HCT116 (cell line): ENCODE data around the gene STK11. TPM values are rescaled to one million over a fixed set of nuclear protein-coding genes. Genes with fewer than 3 reads are reported as not detected.

ENCODE experiments used
- ATAC-seq: fragments of 200-7000 bp; cut with Tn5 transposase; 2 replicates; pipeline ENCODE4 v1.9.1; 2020; ENCODE audit warnings: mild to moderate bottlenecking, moderate library complexity
- BruUV-seq: library from RNA; stranded (reverse); fragments of 400-500 nt; replicated peaks from 2 replicates; lab custom pipeline; 2021; lab: Mats Ljungman, UMichigan
- CTCF ChIA-PET: fragments of 300-600 bp; sonication (Branson Sonifier 250); formaldehyde crosslinking; loops from one replicate; lab custom pipeline; 2021; ENCODE audit warnings: antibody characterized with exemption; lab: Charles Lee
- POLR2A ChIA-PET: fragments of 300-600, 350-600 bp; sonication (Branson Sonifier 250); formaldehyde crosslinking; loops from one replicate; lab custom pipeline; 2021; ENCODE audit warnings: antibody characterized with exemption; lab: Charles Lee
- RAD21 ChIA-PET, 2 experiments: fragments of 300-600 bp; sonication (Branson Sonifier 250); formaldehyde crosslinking; loops; one replicate each; lab custom pipeline; 2023; ENCODE audit warnings: low total read pairs in 2 of 2; ENCODE audit not compliant: uncharacterized antibody in 2 of 2, unreplicated experiment in 2 of 2, low non-redundant PET in 1 of 2; lab: Charles Lee
- DNase-seq: peaks from one replicate; pipeline ENCODE4 v3.0.0-alpha.2; 2010; ENCODE audit warnings: low read depth, low spot score
- H2AFZ ChIP-seq: fragments of 200-600 bp; shearing (Covaris generic), sonication (generic); 2 replicates; pipeline ENCODE4 v1.6.1; 2017; ENCODE audit warnings: low read depth, mixed run types, mixed read lengths, antibody characterized with exemption, low read length; ENCODE audit not compliant: poor library complexity, severe bottlenecking
- H3K27ac ChIP-seq: 2 replicates; pipeline ENCODE4 v1.5.1; 2012; ENCODE audit warnings: low read depth, low read length
- H3K27me3 ChIP-seq: fragments of 200-600 bp; sonication (generic); 2 replicates; pipeline ENCODE4 v1.6.1; 2016; ENCODE audit warnings: mixed run types, low read length, mixed read lengths; ENCODE audit not compliant: insufficient read depth
- H3K36me3 ChIP-seq, 2 experiments: fragments of 200-500 bp in 1 of 2; fragments of 200-600 bp in 1 of 2; sonication (Bioruptor generic) in 1 of 2; sonication (generic) in 1 of 2; 2 replicates each; pipeline versions ENCODE4 v1.5.1 to v1.6.1; 2014 to 2016; ENCODE audit warnings: low read length in 2 of 2, inconsistent platforms in 1 of 2, mixed read lengths in 1 of 2, mixed run types in 1 of 2; ENCODE audit not compliant: insufficient read depth in 2 of 2, control insufficient read depth in 1 of 2
- H3K4me1 ChIP-seq, 2 experiments: fragments of 200-600 bp in 1 of 2; sonication (generic) in 1 of 2; 2 replicates each; pipeline versions ENCODE4 v1.5.1 to v1.6.1; 2012 to 2017; ENCODE audit warnings: low read length in 2 of 2, inconsistent platforms in 1 of 2, mild to moderate bottlenecking in 1 of 2, mixed read lengths in 1 of 2, mixed run types in 1 of 2, moderate library complexity in 1 of 2; ENCODE audit not compliant: insufficient read depth in 2 of 2, control insufficient read depth in 1 of 2
- H3K4me2 ChIP-seq: fragments of 200-600 bp; sonication (generic); 2 replicates; pipeline ENCODE4 v1.6.1; 2017; ENCODE audit warnings: mixed run types, low read length, mixed read lengths
- H3K4me3 ChIP-seq, 2 experiments: fragments of 200-600 bp in 1 of 2; sonication (generic) in 1 of 2; replicated peaks in 1 of 2; 2 replicates each; pipeline ENCODE4 v1.5.1; 2011 to 2016; ENCODE audit warnings: low read length in 2 of 2, control low read depth in 1 of 2, low read depth in 1 of 2, mild to moderate bottlenecking in 1 of 2, mixed read lengths in 1 of 2, mixed run types in 1 of 2
- H3K79me2 ChIP-seq: fragments of 200-600 bp; sonication (generic); 2 replicates; pipeline ENCODE4 v1.6.1; 2017; ENCODE audit warnings: mild to moderate bottlenecking, mixed run types, low read length, moderate library complexity, mixed read lengths; ENCODE audit not compliant: insufficient read depth
- H3K9ac ChIP-seq: fragments of 200-600 bp; sonication (generic); 2 replicates; pipeline ENCODE4 v1.6.1; 2016; ENCODE audit warnings: low read length, mixed read lengths
- H3K9me2 ChIP-seq: fragments of 200-600 bp; sonication (generic), shearing (Covaris generic); 2 replicates; pipeline ENCODE4 v1.6.1; 2017; ENCODE audit warnings: mixed run types, mild to moderate bottlenecking, moderate library complexity; ENCODE audit not compliant: insufficient read depth
- H3K9me3 ChIP-seq, 2 experiments: fragments of 200-500 bp in 1 of 2; fragments of 200-600 bp in 1 of 2; sonication (Bioruptor generic) in 1 of 2; sonication (generic) in 1 of 2; 2 replicates each; pipeline ENCODE4 v1.6.1; 2014 to 2017; ENCODE audit warnings: low read length in 2 of 2, mixed read lengths in 2 of 2, inconsistent platforms in 1 of 2, low read depth in 1 of 2, mild to moderate bottlenecking in 1 of 2, mixed run types in 1 of 2, moderate library complexity in 1 of 2; ENCODE audit not compliant: control insufficient read depth in 1 of 2, insufficient read depth in 1 of 2
- H4K20me1 ChIP-seq: fragments of 200-600 bp; sonication (generic), shearing (Covaris generic); 2 replicates; pipeline ENCODE4 v1.6.1; 2017; ENCODE audit warnings: mixed run types, mild to moderate bottlenecking, moderate library complexity; ENCODE audit not compliant: insufficient read depth
- ATF3 ChIP-seq: IDR thresholded peaks from 2 replicates; pipeline ENCODE4 v1.6.1; 2012
- CBX3 ChIP-seq: IDR thresholded peaks from 2 replicates; pipeline ENCODE4 v1.6.1; 2012; ENCODE audit warnings: low read depth
- CEBPB ChIP-seq: IDR thresholded peaks from 2 replicates; pipeline ENCODE4 v1.6.1; 2012; ENCODE audit warnings: low read depth
- ELF1 ChIP-seq: IDR thresholded peaks from 2 replicates; pipeline ENCODE4 v1.6.1; 2012; ENCODE audit warnings: low read depth, borderline replicate concordance
- EZH2 ChIP-seq: fragments of 200-600 bp; sonication (generic); IDR thresholded peaks from 2 replicates; pipeline ENCODE4 v1.6.1; 2017; ENCODE audit warnings: antibody characterized with exemption, mixed run types
- FOSL1 ChIP-seq: IDR thresholded peaks from 2 replicates; pipeline ENCODE4 v1.6.1; 2012; ENCODE audit warnings: low read depth
- MAX ChIP-seq: IDR thresholded peaks from 2 replicates; pipeline ENCODE4 v1.6.1; 2012
- POLR2A ChIP-seq: IDR thresholded peaks from 2 replicates; pipeline ENCODE4 v1.7.0; 2011; ENCODE audit warnings: borderline replicate concordance; ENCODE audit not compliant: insufficient read depth, insufficient read length; ENCODE audit errors: extremely low read depth
- POLR2AphosphoS5 ChIP-seq: IDR thresholded peaks from 2 replicates; pipeline ENCODE4 v1.6.1; 2011; ENCODE audit warnings: mild to moderate bottlenecking, low read depth, low read length, moderate library complexity
- RAD21 ChIP-seq: IDR thresholded peaks from 2 replicates; pipeline ENCODE4 v1.6.1; 2012; ENCODE audit warnings: low read depth, mild to moderate bottlenecking
- REST ChIP-seq: IDR thresholded peaks from 2 replicates; pipeline ENCODE4 v1.6.1; 2012; ENCODE audit warnings: low read depth
- SP1 ChIP-seq: IDR thresholded peaks from 2 replicates; pipeline ENCODE4 v1.6.1; 2012; ENCODE audit warnings: low read depth
- SRF ChIP-seq: IDR thresholded peaks from 2 replicates; pipeline ENCODE4 v1.6.1; 2012; ENCODE audit warnings: low read depth
- TCF7L2 ChIP-seq: IDR thresholded peaks from 2 replicates; pipeline ENCODE4 v1.7.0; 2011; ENCODE audit warnings: borderline replicate concordance, inconsistent platforms; ENCODE audit not compliant: insufficient read depth, insufficient read length; ENCODE audit errors: extremely low read depth
- YY1 ChIP-seq: IDR thresholded peaks from 2 replicates; pipeline ENCODE4 v1.6.1; 2011; ENCODE audit warnings: low read length, low read depth, moderate library complexity, mild to moderate bottlenecking; ENCODE audit not compliant: insufficient replicate concordance; ENCODE audit errors: extremely low read depth
- ZBTB33 ChIP-seq: IDR thresholded peaks from 2 replicates; pipeline ENCODE4 v1.6.1; 2011; ENCODE audit warnings: mild to moderate bottlenecking, low read length, moderate library complexity; ENCODE audit not compliant: insufficient replicate concordance; ENCODE audit errors: extremely low read depth
- ZNF274 ChIP-seq: fragments of 200-500 bp; sonication (Bioruptor generic); IDR thresholded peaks from 2 replicates; pipeline ENCODE4 v1.6.1; 2014; ENCODE audit warnings: mild to moderate bottlenecking, low read depth, low read length, inconsistent platforms
- intact Hi-C: fragments of 100-400 bp; cut with micrococcal nuclease; formaldehyde crosslinking; loops from 2 replicates; pipeline ENCODE4 v1.10.0; 2022
- total RNA-seq: library from RNA; stranded (reverse); gene quantifications from one replicate; pipeline ENCODE4 v1.2.1, GENCODE V29; 2021; ENCODE audit not compliant: unreplicated experiment

STK11 gene
- total RNA-seq, 1 experiment from 2014 or later: 86.9 TPM

- TF ChIP-seq TCF7L2 (no peak), FOSL1 (no peak), ATF3 (no peak), SP1 (no peak), ZNF274 (no peak), CEBPB (no peak), SRF (no peak)
These were observed 23.7 kb downstream of the STK11 start (continued) for GRCh38 chr19:1229056-1229923.

GRCh38 chr19:1229924-1230782, 24.6 kb downstream of the STK11 start:
- intact Hi-C loops: no loop called here
- peaks cover under 1% of the 10 kb centered on the region; the same call in 1 of the 2 replicates for H3K79me2 ChIP-seq
- no peaks in the 10 kb centered on the region for H4K20me1 ChIP-seq
- H2AFZ ChIP-seq: no peak overlapping the region
- CTCF ChIA-PET: no interaction called here
- H3K27ac ChIP-seq: no peak overlapping the region
- H3K9ac ChIP-seq: no peak overlapping the region
- peaks cover 3 to 12% of the 10 kb centered on the region in 2 experiments; a peak in 3 of 4 replicates for H3K36me3 ChIP-seq
- ATAC-seq (no peak), DNase-seq (no peak)
- H3K9me3 ChIP-seq: no peaks in the 10 kb centered on the region
- H3K27me3 ChIP-seq: no peaks in the 10 kb centered on the region
- no peak overlapping the region for H3K4me2 ChIP-seq
- H3K4me3 ChIP-seq: no peak overlapping the region
- H3K9me2 ChIP-seq: no peaks in the 10 kb centered on the region
- RAD21 ChIA-PET: no interaction called here
- POLR2A ChIA-PET: interaction anchor here (0.5 kb wide), 1 partner anchor 351 kb away, joined by 3 read pairs; no protein-coding TSS in a partner anchor
- peaks cover 17 to 40% of the 10 kb centered on the region in 2 experiments for H3K4me1 ChIP-seq
- no TSS peak for BruUV-seq
- TF ChIP-seq RAD21 (no peak), ZNF274 (no peak), REST (no peak), POLR2AphosphoS5 (no peak), MAX (no peak), ELF1 (no peak), EZH2 (no peak), YY1 (no peak), CBX3 (no peak), ZBTB33 (no peak), FOSL1 (no peak), POLR2A (no peak)
